Mesothelial cell of epicardium (in vitro differentiated cells): ENCODE data around the gene NRDE2. TPM values are rescaled to one million over a fixed set of nuclear protein-coding genes. Genes with fewer than 3 reads are reported as not detected.

ENCODE experiments used
- DNase-seq, 2 experiments: peaks; one replicate each; pipeline ENCODE4 v3.0.0; 2021; ENCODE audit warnings: low spot score in 2 of 2; ENCODE audit not compliant: unreplicated experiment in 2 of 2
- H3K27ac Mint-ChIP-seq: 2 replicates; pipeline ENCODE4 v1.8.0; 2021; ENCODE audit warnings: mixed read lengths
- H3K27me3 Mint-ChIP-seq: 2 replicates; pipeline ENCODE4 v1.8.0; 2021; ENCODE audit warnings: low read depth, mixed read lengths
- H3K36me3 Mint-ChIP-seq: 2 replicates; pipeline ENCODE4 v1.8.0; 2021; ENCODE audit warnings: mixed read lengths
- H3K4me1 Mint-ChIP-seq: 2 replicates; pipeline ENCODE4 v1.8.0; 2021; ENCODE audit warnings: mixed read lengths
- H3K4me3 Mint-ChIP-seq: 2 replicates; pipeline ENCODE4 v1.8.0; 2021; ENCODE audit warnings: mild to moderate bottlenecking, moderate library complexity, mixed read lengths
- H3K9me3 Mint-ChIP-seq: 2 replicates; pipeline ENCODE4 v1.8.0; 2021; ENCODE audit warnings: mixed read lengths
- total RNA-seq: library from RNA; stranded (reverse); gene quantifications from 3 replicates; pipeline ENCODE4 v1.2.1, GENCODE V29; 2021
- TF ChIP-seq, protein P1 (sequence below): fragments of 200-600 bp; sonication (generic); IDR thresholded peaks from one replicate; pipeline ENCODE4 v1.5.0; 2021; ENCODE audit warnings: antibody characterized with exemption; ENCODE audit not compliant: unreplicated experiment

Gene NRDE2
- total RNA-seq = 38.5 to 42.7 TPM (median 40.8 TPM) in 3 replicates

- Mint-ChIP-seq H3K27me3 (peaks cover 13% of the 10 kb centered on the region), H3K4me1 (peaks cover 32% of the 10 kb centered on the region), H3K36me3 (peaks cover 4% of the 10 kb centered on the region), H3K4me3 (peak within 1 kb of the TSS; percentile 78), H3K27ac (peak within 1 kb of the TSS; percentile 94), H3K9me3 (no peaks in the 10 kb centered on the region)
- TF ChIP-seq, protein P1, sequence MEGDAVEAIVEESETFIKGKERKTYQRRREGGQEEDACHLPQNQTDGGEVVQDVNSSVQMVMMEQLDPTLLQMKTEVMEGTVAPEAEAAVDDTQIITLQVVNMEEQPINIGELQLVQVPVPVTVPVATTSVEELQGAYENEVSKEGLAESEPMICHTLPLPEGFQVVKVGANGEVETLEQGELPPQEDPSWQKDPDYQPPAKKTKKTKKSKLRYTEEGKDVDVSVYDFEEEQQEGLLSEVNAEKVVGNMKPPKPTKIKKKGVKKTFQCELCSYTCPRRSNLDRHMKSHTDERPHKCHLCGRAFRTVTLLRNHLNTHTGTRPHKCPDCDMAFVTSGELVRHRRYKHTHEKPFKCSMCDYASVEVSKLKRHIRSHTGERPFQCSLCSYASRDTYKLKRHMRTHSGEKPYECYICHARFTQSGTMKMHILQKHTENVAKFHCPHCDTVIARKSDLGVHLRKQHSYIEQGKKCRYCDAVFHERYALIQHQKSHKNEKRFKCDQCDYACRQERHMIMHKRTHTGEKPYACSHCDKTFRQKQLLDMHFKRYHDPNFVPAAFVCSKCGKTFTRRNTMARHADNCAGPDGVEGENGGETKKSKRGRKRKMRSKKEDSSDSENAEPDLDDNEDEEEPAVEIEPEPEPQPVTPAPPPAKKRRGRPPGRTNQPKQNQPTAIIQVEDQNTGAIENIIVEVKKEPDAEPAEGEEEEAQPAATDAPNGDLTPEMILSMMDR = no peak
- DNase-seq = peak; percentile 97 to 98
Observed at GRCh38 chr14:90331497-90332270, at the start of gene NRDE2. Gene NRDE2 (minus strand): TSS chr14:90331941. CDS start chr14:90331904, 37 bp downstream.

- H3K9me3 Mint-ChIP-seq = no peaks in the 10 kb centered on the region
- no peaks in the 10 kb centered on the region for H3K36me3 Mint-ChIP-seq
- H3K4me3 Mint-ChIP-seq = no peak overlapping the region
Observed at GRCh38 chr14:90381011-90381786, 49.5 kb upstream of the NRDE2 start.

GRCh38 chr14:90379106-90379505, 47.4 kb upstream of the NRDE2 start:
- Mint-ChIP-seq H3K9me3 (no peaks in the 10 kb centered on the region), H3K4me3 (no peak overlapping the region), H3K27me3 (no peaks in the 10 kb centered on the region), H3K4me1 (peaks cover 5% of the 10 kb centered on the region), H3K27ac (no peak overlapping the region), H3K36me3 (no peaks in the 10 kb centered on the region)
- DNase-seq = no peak
- TF ChIP-seq, protein P1 = no peak

More at GRCh38 chr14:90381011-90381786, 49.5 kb upstream of the NRDE2 start:
- TF ChIP-seq, protein P1 = no peak
- Mint-ChIP-seq H3K4me1 (peaks cover 5% of the 10 kb centered on the region), H3K27me3 (no peaks in the 10 kb centered on the region), H3K27ac (no peak overlapping the region)
- no peak for DNase-seq

DNA sequence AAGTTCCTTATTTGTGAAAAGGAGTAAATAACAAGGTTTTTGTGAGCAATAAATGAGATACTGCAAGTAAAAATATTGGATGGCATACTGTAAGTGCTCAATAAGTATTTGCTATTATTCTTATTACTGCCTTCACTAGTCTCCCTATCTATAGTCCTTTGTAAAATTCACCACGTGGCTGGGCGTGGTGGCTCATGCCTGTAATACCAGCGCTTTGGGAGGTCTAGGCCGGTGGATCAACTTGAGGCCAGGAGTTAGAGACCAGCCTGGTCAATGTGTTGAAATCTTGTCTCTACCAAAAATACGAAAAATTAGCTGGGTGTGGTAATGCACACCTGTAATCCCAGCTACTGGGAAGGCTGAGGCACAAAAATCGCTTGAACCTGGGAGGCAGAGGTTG, 46.5 kb upstream of the NRDE2 start:
- DNase-seq = no peak
- Mint-ChIP-seq H3K4me3 (no peak overlapping the region), H3K4me1 (peaks cover 5% of the 10 kb centered on the region), H3K9me3 (no peaks in the 10 kb centered on the region), H3K27me3 (no peaks in the 10 kb centered on the region), H3K36me3 (no peaks in the 10 kb centered on the region), H3K27ac (no peak overlapping the region)
- TF ChIP-seq, protein P1 = no peak

- no peaks in the 10 kb centered on the region for H3K9me3 Mint-ChIP-seq
- TF ChIP-seq, protein P1 = no peak
- peaks cover 5% of the 10 kb centered on the region for H3K4me1 Mint-ChIP-seq
- H3K27me3 Mint-ChIP-seq = no peaks in the 10 kb centered on the region
- no peak overlapping the region for H3K27ac Mint-ChIP-seq
- DNase-seq = no peak
- H3K36me3 Mint-ChIP-seq = no peaks in the 10 kb centered on the region
- no peak overlapping the region for H3K4me3 Mint-ChIP-seq
Observed at GRCh38 chr14:90375934-90376333, 44.2 kb upstream of the NRDE2 start.
